HG03520 (cell line): ENCODE data around the gene GTF3C2.
"Not testable (repeated sequence)": the region's sequence is repeated elsewhere in the genome, so short reads cannot be mapped to it uniquely, and the experiment has no call there.

ENCODE experiments used
- ATAC-seq: cut with Tn5 transposase; IDR thresholded peaks from one replicate; pipeline ENCODE4 v1.9.1; 2021; ENCODE audit warnings: mild to moderate bottlenecking, moderate library complexity; ENCODE audit not compliant: unreplicated experiment

The GTF3C2 gene

GRCh38 chr2:27322301-27322765, 34.2 kb downstream of the GTF3C2 start:
- no peak for ATAC-seq

GRCh38 chr2:27320958-27321543, 35.5 kb downstream of the GTF3C2 start:
- ATAC-seq, result no peak

- not testable (repeated sequence) for ATAC-seq
Measured at GRCh38 chr2:27319839-27320238, 36.7 kb downstream of the GTF3C2 start.

GRCh38 chr2:27316655-27317412, 39.7 kb downstream of the GTF3C2 start:
- ATAC-seq, result no peak

- no peak for ATAC-seq
Measured at GRCh38 chr2:27315122-27315521, 41.4 kb downstream of the GTF3C2 start.

GRCh38 chr2:27314709-27315108, 41.9 kb downstream of the GTF3C2 start:
- no peak for ATAC-seq

- no peak for ATAC-seq
Measured at GRCh38 chr2:27313882-27314645, 42.5 kb downstream of the GTF3C2 start.

GRCh38 chr2:27312152-27312551, 44.4 kb downstream of the GTF3C2 start:
- no peak for ATAC-seq

GRCh38 chr2:27309651-27310050, 46.9 kb downstream of the GTF3C2 start:
- no peak for ATAC-seq

GRCh38 chr2:27308359-27308881, 48.1 kb downstream of the GTF3C2 start, which contains the start of gene UCN:
Gene UCN, minus strand, starts transcription at chr2:27308445. Its CDS starts 550 bp downstream, at chr2:27307895.
- no peak for ATAC-seq

- no peak for ATAC-seq
Measured at GRCh38 chr2:27307545-27308358, 48.8 kb downstream of the GTF3C2 start.

- ATAC-seq, result no peak
Measured at GRCh38 chr2:27307287-27307544, 49.3 kb downstream of the GTF3C2 start.

- ATAC-seq, result no peak
Measured at GRCh38 chr2:27306573-27307286, 49.8 kb downstream of the GTF3C2 start.

GRCh38 chr2:27306136-27306535, 50.4 kb downstream of the GTF3C2 start:
- no peak for ATAC-seq

- no peak for ATAC-seq
Measured at GRCh38 chr2:27305516-27305915, 51.0 kb downstream of the GTF3C2 start.

GRCh38 chr2:27304488-27305240, 51.9 kb downstream of the GTF3C2 start:
- no peak for ATAC-seq

GRCh38 chr2:27303093-27304025, 53.2 kb downstream of the GTF3C2 start:
- ATAC-seq, result no peak

GRCh38 chr2:27300606-27301005, 56.0 kb downstream of the GTF3C2 start:
- ATAC-seq, result not testable (repeated sequence)
